ENCODE data around the gene MYO5B. TPM values are rescaled to one million over a fixed set of nuclear protein-coding genes. Genes with fewer than 3 reads are reported as not detected.

Gene MYO5B
- polyA plus RNA-seq, 1 donor from 2014 or later = 0.42 TPM

DNA sequence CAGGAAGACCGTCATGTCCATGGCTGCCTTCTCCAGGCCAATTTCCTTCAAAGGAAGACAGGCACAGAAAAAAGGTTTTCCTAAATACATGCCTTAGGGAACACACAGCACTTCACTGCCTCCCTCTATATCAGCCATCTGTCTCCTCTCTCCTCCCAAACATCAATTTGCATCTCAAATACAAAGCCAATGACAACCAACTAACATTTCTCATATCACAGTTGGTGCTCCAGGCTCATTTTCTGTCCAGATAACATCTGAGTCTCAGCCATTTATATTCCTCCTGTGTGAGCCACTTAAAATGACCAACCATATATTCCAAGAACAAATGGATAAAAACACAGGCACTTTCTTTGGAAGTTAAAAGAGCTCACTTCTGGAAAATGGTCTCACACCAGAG is 319.2 kb downstream of the MYO5B start:
- H3F3A ChIP-seq (ENCODE audit: insufficient read depth, low read length, poor library complexity, severe bottlenecking) = no peaks in the 10 kb centered on the region
- no peaks in the 10 kb centered on the region for H3K79me2 ChIP-seq (replicated peaks; ENCODE audit: insufficient read depth, low read length)
- no peak overlapping the region for H3K4me2 ChIP-seq (ENCODE audit: low read length)
- no peaks in the 10 kb centered on the region for H3K9me2 ChIP-seq (ENCODE audit: insufficient read depth, low read length)
- TF ChIP-seq RAD21 (conservative IDR thresholded peaks at IDR 0.05) (no peak), TAF1 (IDR thresholded peaks at IDR 0.05; ENCODE audit: low read depth) (no peak), EP300 (conservative IDR thresholded peaks at IDR 0.05; ENCODE audit: poor library complexity, severe bottlenecking) (no peak), SMC3 (conservative IDR thresholded peaks at IDR 0.05; ENCODE audit: poor library complexity) (no peak), POLR2AphosphoS5 (IDR thresholded peaks at IDR 0.05) (no peak), EZH2 (IDR thresholded peaks at IDR 0.05; ENCODE audit: borderline replicate concordance, insufficient read depth, low read length, poor library complexity, severe bottlenecking) (no peak), MXI1 (conservative IDR thresholded peaks at IDR 0.05; ENCODE audit: poor library complexity, severe bottlenecking) (no peak)
- TF ChIP-seq, protein P1, sequence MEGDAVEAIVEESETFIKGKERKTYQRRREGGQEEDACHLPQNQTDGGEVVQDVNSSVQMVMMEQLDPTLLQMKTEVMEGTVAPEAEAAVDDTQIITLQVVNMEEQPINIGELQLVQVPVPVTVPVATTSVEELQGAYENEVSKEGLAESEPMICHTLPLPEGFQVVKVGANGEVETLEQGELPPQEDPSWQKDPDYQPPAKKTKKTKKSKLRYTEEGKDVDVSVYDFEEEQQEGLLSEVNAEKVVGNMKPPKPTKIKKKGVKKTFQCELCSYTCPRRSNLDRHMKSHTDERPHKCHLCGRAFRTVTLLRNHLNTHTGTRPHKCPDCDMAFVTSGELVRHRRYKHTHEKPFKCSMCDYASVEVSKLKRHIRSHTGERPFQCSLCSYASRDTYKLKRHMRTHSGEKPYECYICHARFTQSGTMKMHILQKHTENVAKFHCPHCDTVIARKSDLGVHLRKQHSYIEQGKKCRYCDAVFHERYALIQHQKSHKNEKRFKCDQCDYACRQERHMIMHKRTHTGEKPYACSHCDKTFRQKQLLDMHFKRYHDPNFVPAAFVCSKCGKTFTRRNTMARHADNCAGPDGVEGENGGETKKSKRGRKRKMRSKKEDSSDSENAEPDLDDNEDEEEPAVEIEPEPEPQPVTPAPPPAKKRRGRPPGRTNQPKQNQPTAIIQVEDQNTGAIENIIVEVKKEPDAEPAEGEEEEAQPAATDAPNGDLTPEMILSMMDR (IDR thresholded peaks at IDR 0.05; ENCODE audit: poor library complexity, severe bottlenecking) = no peak
- TF ChIP-seq, protein P2, sequence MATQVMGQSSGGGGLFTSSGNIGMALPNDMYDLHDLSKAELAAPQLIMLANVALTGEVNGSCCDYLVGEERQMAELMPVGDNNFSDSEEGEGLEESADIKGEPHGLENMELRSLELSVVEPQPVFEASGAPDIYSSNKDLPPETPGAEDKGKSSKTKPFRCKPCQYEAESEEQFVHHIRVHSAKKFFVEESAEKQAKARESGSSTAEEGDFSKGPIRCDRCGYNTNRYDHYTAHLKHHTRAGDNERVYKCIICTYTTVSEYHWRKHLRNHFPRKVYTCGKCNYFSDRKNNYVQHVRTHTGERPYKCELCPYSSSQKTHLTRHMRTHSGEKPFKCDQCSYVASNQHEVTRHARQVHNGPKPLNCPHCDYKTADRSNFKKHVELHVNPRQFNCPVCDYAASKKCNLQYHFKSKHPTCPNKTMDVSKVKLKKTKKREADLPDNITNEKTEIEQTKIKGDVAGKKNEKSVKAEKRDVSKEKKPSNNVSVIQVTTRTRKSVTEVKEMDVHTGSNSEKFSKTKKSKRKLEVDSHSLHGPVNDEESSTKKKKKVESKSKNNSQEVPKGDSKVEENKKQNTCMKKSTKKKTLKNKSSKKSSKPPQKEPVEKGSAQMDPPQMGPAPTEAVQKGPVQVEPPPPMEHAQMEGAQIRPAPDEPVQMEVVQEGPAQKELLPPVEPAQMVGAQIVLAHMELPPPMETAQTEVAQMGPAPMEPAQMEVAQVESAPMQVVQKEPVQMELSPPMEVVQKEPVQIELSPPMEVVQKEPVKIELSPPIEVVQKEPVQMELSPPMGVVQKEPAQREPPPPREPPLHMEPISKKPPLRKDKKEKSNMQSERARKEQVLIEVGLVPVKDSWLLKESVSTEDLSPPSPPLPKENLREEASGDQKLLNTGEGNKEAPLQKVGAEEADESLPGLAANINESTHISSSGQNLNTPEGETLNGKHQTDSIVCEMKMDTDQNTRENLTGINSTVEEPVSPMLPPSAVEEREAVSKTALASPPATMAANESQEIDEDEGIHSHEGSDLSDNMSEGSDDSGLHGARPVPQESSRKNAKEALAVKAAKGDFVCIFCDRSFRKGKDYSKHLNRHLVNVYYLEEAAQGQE (IDR thresholded peaks at IDR 0.05; ENCODE audit: borderline replicate concordance) = no peak
- H3K36me3 ChIP-seq (ENCODE audit: insufficient read depth, low read length) = no peaks in the 10 kb centered on the region
- H3K4me3 ChIP-seq (ENCODE audit: low read length) = no peak overlapping the region
- no peak overlapping the region for H3K9ac ChIP-seq (ENCODE audit: low read length)
- H3K27me3 ChIP-seq (ENCODE audit: insufficient read depth, low read depth, low read length) = no peaks in the 10 kb centered on the region
- H2AFZ ChIP-seq (ENCODE audit: low read depth, low read length) = no peak overlapping the region
- H3K27ac ChIP-seq (ENCODE audit: low read length) = no peak overlapping the region
- no peaks in the 10 kb centered on the region for H4K20me1 ChIP-seq (ENCODE audit: insufficient read depth)
- H3K9me3 ChIP-seq (ENCODE audit: low read length) = no peaks in the 10 kb centered on the region

DNA sequence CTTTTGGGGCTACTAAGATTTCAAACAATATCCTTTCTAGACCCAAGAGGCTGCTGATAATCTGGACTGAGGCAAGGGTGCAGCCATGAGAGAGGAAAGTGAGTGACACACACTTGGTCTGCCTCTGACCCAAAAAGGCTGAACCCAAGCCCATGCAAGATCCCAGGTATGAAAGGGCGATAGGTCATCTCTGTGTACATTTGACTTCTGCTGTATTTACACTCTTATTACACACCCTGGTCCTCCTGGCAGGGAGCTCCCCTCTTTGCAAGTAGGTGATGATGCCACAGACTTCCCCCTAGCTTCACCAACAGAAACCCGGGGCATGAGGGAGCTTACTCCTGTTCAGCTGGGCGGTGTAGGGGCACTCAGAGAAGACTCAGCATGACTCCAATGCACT is 319.8 kb downstream of the MYO5B start:
- H3K27me3 ChIP-seq (ENCODE audit: insufficient read depth, low read depth, low read length) = no peaks in the 10 kb centered on the region
- H3K27ac ChIP-seq (ENCODE audit: low read length) = no peak overlapping the region

More for the DNA sequence above, 319.8 kb downstream of the MYO5B start:
- no peak overlapping the region for H2AFZ ChIP-seq (ENCODE audit: low read depth, low read length)
- H3K79me2 ChIP-seq (replicated peaks; ENCODE audit: insufficient read depth, low read length) = no peaks in the 10 kb centered on the region
- no peak overlapping the region for H3K9ac ChIP-seq (ENCODE audit: low read length)
- no peak overlapping the region for H3K4me3 ChIP-seq (ENCODE audit: low read length)
- H3K9me3 ChIP-seq (ENCODE audit: low read length) = no peaks in the 10 kb centered on the region
- no peaks in the 10 kb centered on the region for H3F3A ChIP-seq (ENCODE audit: insufficient read depth, low read length, poor library complexity, severe bottlenecking)
- no peak overlapping the region for H3K4me2 ChIP-seq (ENCODE audit: low read length)
- H3K36me3 ChIP-seq (ENCODE audit: insufficient read depth, low read length) = no peaks in the 10 kb centered on the region
- no peaks in the 10 kb centered on the region for H4K20me1 ChIP-seq (ENCODE audit: insufficient read depth)
- TF ChIP-seq TAF1 (IDR thresholded peaks at IDR 0.05; ENCODE audit: low read depth) = no peak
- TF ChIP-seq POLR2AphosphoS5 (IDR thresholded peaks at IDR 0.05) = no peak
- no peak for TF ChIP-seq SMC3 (conservative IDR thresholded peaks at IDR 0.05; ENCODE audit: poor library complexity)
- TF ChIP-seq EP300 (conservative IDR thresholded peaks at IDR 0.05; ENCODE audit: poor library complexity, severe bottlenecking) = no peak
- TF ChIP-seq, protein P1 (IDR thresholded peaks at IDR 0.05; ENCODE audit: poor library complexity, severe bottlenecking) = no peak
- no peaks in the 10 kb centered on the region for H3K9me2 ChIP-seq (ENCODE audit: insufficient read depth, low read length)
